Ovary (tissue), 9 donors: ENCODE data around the gene KPNA6. TPM values are rescaled to one million over a fixed set of nuclear protein-coding genes. Genes with fewer than 3 reads are reported as not detected.

Experiments used
- DNase-seq, 5 donors: peaks; one replicate each; pipeline ENCODE4 v3.0.0-alpha.2; 2019 to 2020
- H3K27ac ChIP-seq, 2 donors: fragments of 200-600 bp; one replicate each; pipeline versions ENCODE4 v1.5.1 to v1.8.0; 2019 to 2022
- H3K27me3 ChIP-seq: fragments of 200-600 bp; one replicate; pipeline ENCODE4 v1.8.0; 2022
- H3K36me3 ChIP-seq: fragments of 200-600 bp; sonication (generic); one replicate; pipeline ENCODE4 v1.5.1; 2019
- H3K4me1 ChIP-seq: one replicate; pipeline ENCODE4 v1.8.1; 2013; ENCODE audit warnings: mild to moderate bottlenecking, moderate library complexity; ENCODE audit not compliant: insufficient read depth
- H3K4me3 ChIP-seq: fragments of 200-600 bp; sonication (generic); one replicate; pipeline ENCODE4 v1.5.1; 2017
- H3K9me3 ChIP-seq, 2 donors: fragments of 200-600 bp in 1 of 2; sonication (generic) in 1 of 2; one replicate each; pipeline versions ENCODE4 v1.5.1 to v1.8.1; 2013 to 2019; ENCODE audit warnings: mild to moderate bottlenecking in 1 of 2, moderate library complexity in 1 of 2
- EP300 ChIP-seq: sonication (generic); formaldehyde crosslinking; IDR thresholded peaks from one replicate; pipeline ENCODE4 v1.6.1; 2017; ENCODE audit warnings: antibody characterized with exemption
- POLR2A ChIP-seq: fragments of 450-650 bp; IDR thresholded peaks from one replicate; pipeline ENCODE4 v1.6.1; 2017; ENCODE audit warnings: antibody characterized with exemption, mild to moderate bottlenecking, moderate library complexity
- WGBS, 3 donors: extraction: QIAGEN DNeasy Blood & Tissue Kit in 1 of 3; methylation state at CpG; one replicate each; pipeline versions ENCODE4 v1.1.5 to v1.1.7; 2013 to 2017; 5-methylcytosine and 5-hydroxymethylcytosine counted together
- intact Hi-C, 4 donors: fragments of 100-400 bp; cut with DNase I; formaldehyde crosslinking; loops; one replicate each; pipeline versions ENCODE4 v1.11.0 to v1.15.1; 2022 to 2023
- polyA plus RNA-seq, 2 donors: library from polyadenylated mRNA; stranded (reverse); fragments of 200-250 nt in 1 of 2; fragments of 350-450 nt in 1 of 2; fragmentation: Illumina TruSeq in 1 of 2; extraction: RNeasy Lipid Tissue Mini Kit (QIAGEN cat#74804) in 1 of 2; gene quantifications; one replicate each; pipeline ENCODE4 v1.2.3, GENCODE V29; 2013 to 2014
- total RNA-seq, 7 donors: library from RNA; depleted of rRNA in 2 of 7; stranded (reverse); fragments of >200 nt in 2 of 7; fragmentation: NEBNext Ultra II Directional in 3 of 7; extraction: Animal tissue kit (Norgen Biotek cat#: 25700) in 3 of 7; gene quantifications; one replicate each; pipeline versions ENCODE4 v1.1.0 to v1.2.4, GENCODE V29; 2016 to 2023
- TF ChIP-seq, protein P1 (sequence below), 3 donors: fragments of 450-650 bp in 2 of 3; fragments of 200-600 bp in 1 of 3; IDR thresholded peaks; one replicate each; pipeline versions ENCODE4 v1.5.1 to v1.8.0; 2016 to 2022; ENCODE audit warnings: antibody characterized with exemption in 3 of 3, mild to moderate bottlenecking in 1 of 3
- donor health status: DM: no; HTN: no; CAD: no; lungs with moderate emphysema.
- donor health status: DM: no; HTN: no; CAD: no.
- donor health status: Bipolar disorder and iron deficiency.
- donor health status: DM: yes; HTN: yes; CAD: no.
- donor health status: DM: no; HTN: no; CAD: no.
- donor health status: DM: yes; HTN: yes; CAD: no.

KPNA6 gene
- total and polyA plus RNA-seq, 9 donors: 9.3 to 57.7 (median 45.7) TPM

DNA sequence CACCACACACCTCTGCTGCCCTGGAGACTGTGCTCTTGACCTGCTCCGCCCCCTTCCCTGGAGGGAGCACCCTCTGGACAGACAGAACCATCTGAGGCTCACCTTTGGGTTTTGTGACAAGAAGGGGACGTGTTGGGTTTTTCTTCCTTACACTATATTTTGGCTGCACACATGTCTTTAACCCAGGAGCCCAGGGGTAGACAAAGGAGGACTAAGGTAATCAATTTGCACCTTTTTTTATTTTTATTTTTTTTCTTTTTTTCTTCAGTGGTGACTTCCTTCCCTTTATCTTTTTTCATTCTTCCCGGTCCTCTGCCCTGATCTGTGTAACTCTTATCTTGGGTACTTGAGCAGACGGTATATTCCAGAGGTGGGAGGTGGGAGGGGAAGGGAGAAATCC lies 63.1 kb downstream of the KPNA6 start:
- no peak for DNase-seq
- 44 to 51% (median 45%) methylated on average over 4 of the region's 4 CpGs for WGBS, 3 donors
- TF ChIP-seq, protein P1, sequence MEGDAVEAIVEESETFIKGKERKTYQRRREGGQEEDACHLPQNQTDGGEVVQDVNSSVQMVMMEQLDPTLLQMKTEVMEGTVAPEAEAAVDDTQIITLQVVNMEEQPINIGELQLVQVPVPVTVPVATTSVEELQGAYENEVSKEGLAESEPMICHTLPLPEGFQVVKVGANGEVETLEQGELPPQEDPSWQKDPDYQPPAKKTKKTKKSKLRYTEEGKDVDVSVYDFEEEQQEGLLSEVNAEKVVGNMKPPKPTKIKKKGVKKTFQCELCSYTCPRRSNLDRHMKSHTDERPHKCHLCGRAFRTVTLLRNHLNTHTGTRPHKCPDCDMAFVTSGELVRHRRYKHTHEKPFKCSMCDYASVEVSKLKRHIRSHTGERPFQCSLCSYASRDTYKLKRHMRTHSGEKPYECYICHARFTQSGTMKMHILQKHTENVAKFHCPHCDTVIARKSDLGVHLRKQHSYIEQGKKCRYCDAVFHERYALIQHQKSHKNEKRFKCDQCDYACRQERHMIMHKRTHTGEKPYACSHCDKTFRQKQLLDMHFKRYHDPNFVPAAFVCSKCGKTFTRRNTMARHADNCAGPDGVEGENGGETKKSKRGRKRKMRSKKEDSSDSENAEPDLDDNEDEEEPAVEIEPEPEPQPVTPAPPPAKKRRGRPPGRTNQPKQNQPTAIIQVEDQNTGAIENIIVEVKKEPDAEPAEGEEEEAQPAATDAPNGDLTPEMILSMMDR (IDR thresholded peaks at IDR 0.05): no peak
- TF ChIP-seq EP300 (no peak), POLR2A (no peak)
- H3K4me3 ChIP-seq: no peak overlapping the region
- H3K27ac ChIP-seq: no peak overlapping the region
- H3K27me3 ChIP-seq: no peaks in the 10 kb centered on the region
- H3K9me3 ChIP-seq: no peaks in the 10 kb centered on the region
- intact Hi-C loops: no loop called here
- H3K4me1 ChIP-seq: no peaks in the 10 kb centered on the region
- H3K36me3 ChIP-seq: no peaks in the 10 kb centered on the region

DNA sequence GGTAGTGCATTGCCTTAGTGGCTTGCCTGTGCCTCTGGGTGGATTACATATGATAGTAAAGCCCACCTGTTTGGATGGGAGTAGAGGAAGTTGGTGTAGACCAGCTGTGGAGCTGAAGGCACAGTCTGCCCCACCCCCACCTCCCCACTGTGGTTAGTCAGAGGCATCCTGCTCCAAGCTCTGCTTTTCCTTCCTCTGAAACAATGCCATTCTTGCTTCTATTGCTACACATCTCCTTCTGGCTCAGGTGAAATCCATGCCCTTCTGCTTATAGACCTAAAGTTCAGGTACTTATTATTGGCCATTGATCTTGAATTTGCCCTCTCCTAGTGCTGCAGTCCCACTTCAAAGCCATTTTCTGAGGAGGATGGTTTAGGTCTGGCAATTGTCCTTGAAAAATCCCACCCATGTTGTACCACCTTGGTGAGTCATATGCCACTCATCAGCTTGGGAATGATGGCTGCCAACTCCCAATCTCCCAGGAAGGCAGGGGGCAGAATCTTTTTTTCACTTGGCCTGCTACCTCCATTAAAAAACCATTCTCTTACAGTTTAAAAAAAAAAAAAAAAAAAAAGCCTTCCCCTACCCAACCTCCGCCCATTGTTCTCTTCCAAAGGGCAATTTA lies 64.9 kb downstream of the KPNA6 start:
- Histone ChIP-seq H3K9me3 (no peaks in the 10 kb centered on the region), H3K4me1 (no peaks in the 10 kb centered on the region), H3K4me3 (no peak overlapping the region), H3K27me3 (no peaks in the 10 kb centered on the region), H3K36me3 (no peaks in the 10 kb centered on the region), H3K27ac (no peak overlapping the region)
- TF ChIP-seq EP300 (no peak), POLR2A (no peak)
- TF ChIP-seq, protein P1 (IDR thresholded peaks at IDR 0.05): no peak
- intact Hi-C loops: no loop called here
- DNase-seq: no peak
- 82 to 94% (median 90%) methylated on average over 1 of the region's 1 CpG for WGBS, 3 donors

DNA sequence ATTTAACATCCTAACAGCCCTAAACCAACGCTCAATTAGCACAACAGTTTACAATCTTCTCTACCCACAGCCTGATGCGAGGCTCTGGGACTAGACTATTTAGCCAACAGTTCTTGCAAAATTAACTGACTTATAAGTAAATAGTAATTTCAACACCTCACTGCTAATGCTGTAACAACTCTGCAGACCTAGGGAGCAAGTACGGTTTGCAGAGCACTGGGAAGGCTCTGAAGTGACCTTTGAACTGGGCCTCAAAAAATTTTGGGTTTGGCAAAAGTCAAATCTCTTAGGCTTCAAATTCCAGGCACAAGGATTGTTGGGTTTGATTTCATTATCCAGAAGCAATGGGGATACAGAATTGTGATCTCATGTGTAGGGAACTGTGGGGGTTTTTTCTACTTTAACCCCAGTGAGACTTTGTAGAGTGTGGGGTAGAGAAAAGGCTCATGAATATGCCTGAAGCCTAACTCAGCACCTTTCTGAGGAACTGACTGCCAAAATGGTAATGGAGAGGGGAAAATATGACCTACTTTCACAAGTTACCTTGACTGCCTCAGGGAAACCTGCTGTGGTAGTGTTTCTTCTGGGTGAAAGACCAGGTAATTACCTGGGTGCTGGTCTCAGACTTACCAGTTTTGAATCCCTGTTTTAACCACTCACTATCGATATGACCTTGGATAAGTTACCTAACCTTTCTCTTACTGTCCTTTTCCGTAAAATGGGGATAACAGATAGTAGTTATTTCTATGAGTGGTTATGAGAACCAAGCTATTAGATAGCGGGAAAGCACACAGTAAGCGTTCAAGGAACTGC lies 70.7 kb downstream of the KPNA6 start:
- Histone ChIP-seq H3K4me1 (peaks cover 10% of the 10 kb centered on the region), H3K9me3 (no peaks in the 10 kb centered on the region), H3K4me3 (peak overlapping the region; percentile 80), H3K36me3 (no peaks in the 10 kb centered on the region), H3K27ac (peak overlapping the region in 1 of 2 donors; percentile 90), H3K27me3 (no peaks in the 10 kb centered on the region)
- intact Hi-C loops: no loop called here
- no peak for DNase-seq
- TF ChIP-seq, protein P1 (IDR thresholded peaks at IDR 0.05): no peak
- TF ChIP-seq EP300 (no peak), POLR2A (no peak)
- 74 to 76% (median 75%) methylated on average over 7 of the region's 7 CpGs for WGBS, 3 donors

DNA sequence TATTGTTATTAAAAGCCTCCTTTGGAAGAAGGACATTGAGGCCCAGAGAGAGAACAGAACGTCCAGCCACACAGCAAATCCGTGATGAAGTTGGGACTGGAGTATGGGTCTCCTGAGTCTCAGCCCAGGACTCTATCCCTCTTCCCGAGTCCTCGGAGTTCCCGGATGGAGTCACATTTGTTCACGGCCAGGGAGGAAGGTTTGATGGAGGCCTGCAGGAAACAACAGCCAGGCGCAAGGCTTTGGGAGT lies 71.3 kb downstream of the KPNA6 start:
- intact Hi-C loops: no loop called here
- 2 to 9% (median 4%) methylated on average over 7 of the region's 7 CpGs for WGBS, 3 donors

More for the DNA sequence above, 71.3 kb downstream of the KPNA6 start:
- TF ChIP-seq POLR2A (no peak), EP300 (no peak)
- TF ChIP-seq, protein P1 (IDR thresholded peaks at IDR 0.05): no peak
- H3K27ac ChIP-seq: peak overlapping the region; percentile 61 to 90
- no peaks in the 10 kb centered on the region for H3K27me3 ChIP-seq
- no peaks in the 10 kb centered on the region for H3K36me3 ChIP-seq
- no peaks in the 10 kb centered on the region for H3K9me3 ChIP-seq
- peak overlapping the region; percentile 80 for H3K4me3 ChIP-seq
- H3K4me1 ChIP-seq: peaks cover 10% of the 10 kb centered on the region
- no peak for DNase-seq
